Ectodermal cell (in vitro differentiated cells): ENCODE data around the gene NMU.
A peak's percentile ranks its signal among the peaks of the same experiment; 100 is the strongest.

Experiments
- H3K27ac ChIP-seq: 2 replicates; pipeline ENCODE4 v1.7.0; 2013; ENCODE audit warnings: mild to moderate bottlenecking, low read depth, low read length; ENCODE audit not compliant: insufficient read depth, poor library complexity, severe bottlenecking
- H3K27me3 ChIP-seq: 2 replicates; pipeline ENCODE4 v1.7.0; 2013; ENCODE audit warnings: mild to moderate bottlenecking, low read length; ENCODE audit not compliant: insufficient read depth, control insufficient read depth, poor library complexity, severe bottlenecking
- H3K36me3 ChIP-seq: one replicate; pipeline ENCODE4 v1.7.0; 2013; ENCODE audit warnings: low read length; ENCODE audit not compliant: control insufficient read depth, insufficient read depth
- H3K4me1 ChIP-seq: one replicate; pipeline ENCODE4 v1.7.0; 2013; ENCODE audit warnings: low read length; ENCODE audit not compliant: control insufficient read depth, insufficient read depth
- H3K4me3 ChIP-seq: 2 replicates; pipeline ENCODE4 v1.7.0; 2013; ENCODE audit warnings: low read depth, low read length, control low read depth; ENCODE audit not compliant: insufficient read depth
- H3K9me3 ChIP-seq: 2 replicates; pipeline ENCODE4 v1.7.0; 2013; ENCODE audit warnings: mild to moderate bottlenecking, low read length, moderate library complexity; ENCODE audit not compliant: control insufficient read depth
- WGBS, 2 experiments: methylation state at CpG; one replicate each; pipeline ENCODE4 v1.1.7; 2013; ENCODE audit warnings: missing lambda C conversion rate in 2 of 2; 5-methylcytosine and 5-hydroxymethylcytosine counted together

Gene NMU

DNA sequence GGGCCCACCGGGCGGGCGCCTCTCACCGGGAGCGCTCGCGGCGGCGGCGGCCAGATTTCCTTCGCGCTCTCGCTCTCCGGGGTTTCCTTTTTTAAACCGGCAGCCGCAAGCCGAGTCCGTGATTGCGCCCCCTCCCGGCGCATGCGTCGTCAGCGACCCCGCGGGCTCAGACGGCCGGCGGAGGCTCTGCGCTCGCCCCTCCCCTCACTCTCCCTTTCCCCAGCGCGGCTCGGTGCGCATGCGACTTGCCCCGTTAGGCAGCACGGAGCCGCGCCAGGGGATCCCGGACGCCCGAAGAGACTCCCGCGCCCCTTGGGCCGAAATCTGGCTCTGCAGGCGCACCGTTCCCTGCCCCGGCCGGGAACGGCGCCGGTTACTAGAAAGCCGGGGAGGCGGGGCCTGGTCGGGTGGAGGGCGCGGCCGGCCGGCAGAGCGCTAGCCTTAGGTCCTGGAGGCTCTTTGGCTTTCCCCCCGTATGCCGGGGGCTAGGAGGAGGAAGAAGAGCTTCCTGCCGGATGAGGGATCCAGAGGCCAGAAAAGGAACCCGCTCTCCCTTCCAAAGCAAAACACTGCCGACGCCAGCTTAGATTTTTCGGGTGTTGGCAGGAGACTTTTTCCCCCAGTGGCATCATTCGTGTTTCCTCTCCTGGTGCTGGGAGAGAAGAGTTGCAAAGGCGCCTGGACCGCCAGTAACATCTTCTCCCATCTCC lies 89.2 kb downstream of the NMU start, which contains the start of gene CLOCK:
Gene CLOCK, minus strand, starts transcription at position 154 of the 710 bp plus-strand sequence. CDS start 64,124 bp downstream, outside the sequence.
- Histone ChIP-seq H3K9me3 (no peaks in the 10 kb centered on the region), H3K36me3 (no peaks in the 10 kb centered on the region), H3K4me3 (peak within 1 kb of the TSS; percentile 76), H3K27me3 (no peaks in the 10 kb centered on the region), H3K4me1 (peaks cover 8% of the 10 kb centered on the region), H3K27ac (peak within 1 kb of the TSS; percentile 92)
- 0% methylated on average over 71 of the region's 71 CpGs for WGBS, 2 experiments

DNA sequence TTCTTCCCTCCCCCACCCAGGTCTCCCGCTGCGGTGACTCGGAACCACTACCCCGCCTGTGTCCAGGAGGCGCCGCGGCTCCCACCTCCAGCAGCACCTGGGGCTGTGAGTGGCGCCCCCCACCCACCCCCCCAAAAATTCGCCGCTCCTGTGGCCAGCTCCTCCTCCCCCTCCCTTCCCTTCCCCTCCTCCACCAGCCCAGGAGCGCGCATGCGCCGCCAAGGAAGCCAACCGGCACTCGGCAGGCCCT lies 89.7 kb downstream of the NMU start:
- 0% methylated on average over 14 to 16 of the region's 16 CpGs for WGBS, 2 experiments
- peak overlapping the region; percentile 92 for H3K27ac ChIP-seq
- H3K4me1 ChIP-seq, result peaks cover 8% of the 10 kb centered on the region
- peak overlapping the region; percentile 76 for H3K4me3 ChIP-seq
- H3K36me3 ChIP-seq, result no peaks in the 10 kb centered on the region
- no peaks in the 10 kb centered on the region for H3K9me3 ChIP-seq
- no peaks in the 10 kb centered on the region for H3K27me3 ChIP-seq

DNA sequence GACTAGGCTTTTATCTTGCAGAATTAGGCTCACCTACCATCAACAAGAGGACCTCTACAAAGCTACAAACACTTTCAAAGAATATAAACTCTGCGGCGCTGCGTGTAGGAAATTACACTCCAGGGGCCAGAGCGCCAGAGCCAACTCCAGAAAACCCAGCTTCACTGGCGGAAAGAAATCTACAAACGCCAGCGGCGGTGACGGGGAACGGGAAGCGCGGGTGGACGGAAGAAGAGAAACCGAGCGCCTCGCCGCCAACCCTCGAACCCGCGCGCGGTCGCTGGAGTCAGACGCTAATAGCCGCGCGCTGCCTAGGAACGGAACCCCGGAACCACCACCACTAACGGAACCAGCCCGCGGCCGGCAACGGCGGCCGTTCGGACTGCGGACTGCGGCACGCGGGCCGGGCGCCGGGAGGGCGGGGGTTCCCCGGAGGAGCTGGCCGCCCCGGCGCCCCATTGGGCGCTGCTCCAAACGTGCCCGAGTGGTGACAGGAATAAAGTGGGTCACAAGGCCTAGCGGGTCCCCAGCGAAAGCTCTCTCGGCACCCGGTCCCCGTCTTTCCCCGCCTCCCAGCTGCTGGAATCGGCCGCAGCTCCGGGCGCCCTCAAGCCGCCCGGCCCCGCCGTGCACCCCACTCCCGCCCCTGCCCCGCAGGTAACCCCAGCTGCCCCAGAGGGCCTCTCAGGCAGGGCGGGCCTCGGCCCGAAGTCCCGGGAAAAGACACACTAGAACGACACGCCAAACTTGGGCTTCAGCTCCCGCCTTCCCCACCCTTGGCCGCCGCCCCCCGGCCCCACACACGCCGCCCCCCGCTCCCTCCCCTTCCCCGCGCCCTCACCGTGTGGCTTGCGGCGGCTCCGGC lies 90.2 kb downstream of the NMU start:
- Histone ChIP-seq H3K36me3 (no peaks in the 10 kb centered on the region), H3K4me1 (peaks cover 8% of the 10 kb centered on the region), H3K27ac (peak overlapping the region; percentile 92), H3K4me3 (peak overlapping the region; percentile 76), H3K9me3 (no peaks in the 10 kb centered on the region), H3K27me3 (no peaks in the 10 kb centered on the region)
- WGBS, 2 experiments, result 0% methylated on average over 79 to 87 of the region's 87 CpGs
